CD14-positive monocyte (primary cell): Measurements from ENCODE around the gene GRPR. TPM values are rescaled to one million over a fixed set of nuclear protein-coding genes. Genes with fewer than 3 reads are reported as not detected.

ENCODE experiments used
- DNase-seq, 3 donors: peaks; one replicate each; pipeline ENCODE4 v3.0.0-alpha.2; 2011 to 2022
- H2AFZ ChIP-seq: 2 replicates; pipeline ENCODE4 v1.6.0; 2012; ENCODE audit warnings: mild to moderate bottlenecking, low read depth, low read length, inconsistent platforms; ENCODE audit not compliant: insufficient read depth, poor library complexity, severe bottlenecking
- H3K27ac ChIP-seq, 2 donors: 1 replicate in 1 of 2; 2 replicates in 1 of 2; pipeline ENCODE4 v1.5.1; 2012 to 2013; ENCODE audit warnings: low read length in 2 of 2, control low read depth in 1 of 2, inconsistent platforms in 1 of 2, low read depth in 1 of 2, mild to moderate bottlenecking in 1 of 2
- H3K27me3 ChIP-seq, 2 donors: one replicate each; pipeline versions ENCODE4 v1.6.0 to v1.6.1; 2011 to 2013; ENCODE audit warnings: low read length in 2 of 2; ENCODE audit not compliant: control insufficient read depth in 2 of 2, insufficient read depth in 2 of 2
- H3K36me3 ChIP-seq, 2 donors: replicated peaks in 1 of 2; 1 replicate in 1 of 2; 2 replicates in 1 of 2; pipeline versions ENCODE4 v1.5.1 to v1.6.1; 2012 to 2013; ENCODE audit warnings: low read length in 2 of 2, control low read depth in 1 of 2, inconsistent platforms in 1 of 2, mild to moderate bottlenecking in 1 of 2; ENCODE audit not compliant: insufficient read depth in 2 of 2, control insufficient read depth in 1 of 2
- H3K4me1 ChIP-seq, 2 donors: 1 replicate in 1 of 2; 2 replicates in 1 of 2; pipeline versions ENCODE4 v1.5.1 to v1.6.1; 2012 to 2013; ENCODE audit warnings: low read length in 2 of 2, control low read depth in 1 of 2, inconsistent platforms in 1 of 2, mild to moderate bottlenecking in 1 of 2, moderate library complexity in 1 of 2; ENCODE audit not compliant: insufficient read depth in 2 of 2, control insufficient read depth in 1 of 2
- H3K4me2 ChIP-seq: replicated peaks from 2 replicates; pipeline ENCODE3; 2012; ENCODE audit warnings: low read length, moderate library complexity, mild to moderate bottlenecking; ENCODE audit not compliant: poor library complexity, severe bottlenecking; ENCODE audit errors: extremely low read depth
- H3K4me3 ChIP-seq, 3 experiments: fragments of 200-600 bp in 1 of 3; sonication (generic) in 1 of 3; replicated peaks in 1 of 3; 1 replicate in 2 of 3; 2 replicates in 1 of 3; pipeline ENCODE4 v1.5.1; 2011 to 2013; ENCODE audit warnings: low read length in 3 of 3, mild to moderate bottlenecking in 3 of 3, control low read depth in 2 of 3, low read depth in 2 of 3, inconsistent platforms in 1 of 3, moderate library complexity in 1 of 3
- H3K79me2 ChIP-seq: 2 replicates; pipeline ENCODE4 v1.6.0; 2012; ENCODE audit warnings: mild to moderate bottlenecking, control low read depth, inconsistent platforms, low read length, moderate library complexity; ENCODE audit not compliant: insufficient read depth
- H3K9ac ChIP-seq: 2 replicates; pipeline ENCODE4 v1.6.0; 2017; ENCODE audit warnings: low read length, mild to moderate bottlenecking; ENCODE audit not compliant: insufficient read depth, poor library complexity, severe bottlenecking
- H3K9me3 ChIP-seq, 2 donors: replicated peaks in 1 of 2; 1 replicate in 1 of 2; 2 replicates in 1 of 2; pipeline versions ENCODE4 v1.5.1 to v1.6.1; 2012 to 2013; ENCODE audit warnings: low read length in 2 of 2, control low read depth in 1 of 2; ENCODE audit not compliant: control insufficient read depth in 1 of 2, insufficient read depth in 1 of 2
- H4K20me1 ChIP-seq: 2 replicates; pipeline ENCODE4 v1.6.0; 2012; ENCODE audit warnings: mild to moderate bottlenecking, low read length, control low read depth, moderate library complexity; ENCODE audit not compliant: insufficient read depth
- H3K27ac Mint-ChIP-seq, 7 donors: one replicate each; pipeline ENCODE4 v1.8.0; 2020; ENCODE audit warnings: mild to moderate bottlenecking in 7 of 7, mixed read lengths in 7 of 7, moderate library complexity in 6 of 7, inconsistent platforms in 2 of 7
- H3K27me3 Mint-ChIP-seq, 3 donors: one replicate each; pipeline ENCODE4 v1.8.0; 2021 to 2022; ENCODE audit warnings: low read depth in 3 of 3, mild to moderate bottlenecking in 3 of 3, mixed read lengths in 3 of 3, moderate library complexity in 3 of 3, inconsistent platforms in 1 of 3
- H3K36me3 Mint-ChIP-seq, 2 donors: one replicate each; pipeline ENCODE4 v1.8.0; 2020; ENCODE audit warnings: mixed read lengths in 2 of 2, inconsistent platforms in 1 of 2, mild to moderate bottlenecking in 1 of 2
- H3K4me1 Mint-ChIP-seq: one replicate; pipeline ENCODE4 v1.8.0; 2020; ENCODE audit warnings: mild to moderate bottlenecking, mixed read lengths
- H3K4me3 Mint-ChIP-seq, 2 donors: one replicate each; pipeline ENCODE4 v1.8.0; 2020; ENCODE audit warnings: mild to moderate bottlenecking in 2 of 2, mixed read lengths in 2 of 2, moderate library complexity in 1 of 2
- H3K9me3 Mint-ChIP-seq, 7 donors: one replicate each; pipeline ENCODE4 v1.8.0; 2020 to 2022; ENCODE audit warnings: mixed read lengths in 7 of 7, mild to moderate bottlenecking in 6 of 7, moderate library complexity in 6 of 7, inconsistent platforms in 2 of 7
- CTCF ChIP-seq: fragments of 200-600 bp; IDR thresholded peaks from one replicate; pipeline ENCODE4 v1.8.0; 2022; ENCODE audit warnings: antibody characterized with exemption, mild to moderate bottlenecking
- WGBS: methylation state at CpG from one replicate; pipeline ENCODE4 v1.1.5; 2013; ENCODE audit warnings: missing lambda C conversion rate; ENCODE audit not compliant: insufficient coverage; 5-methylcytosine and 5-hydroxymethylcytosine counted together
- intact Hi-C, 2 donors: fragments of 100-400 bp; cut with micrococcal nuclease; formaldehyde crosslinking; loops; one replicate each; pipeline versions ENCODE4 v1.15.0 to v1.15.1; 2023
- polyA plus RNA-seq, 3 donors: library from polyadenylated mRNA; depleted of rRNA in 1 of 3; unstranded in 2 of 3; stranded (reverse) in 1 of 3; fragments of 300-500 nt in 2 of 3; fragments of >200 nt in 1 of 3; fragmentation: Illumina TruSeq in 2 of 3; gene quantifications; 1 replicate in 2 of 3; 2 replicates in 1 of 3; pipeline ENCODE4 v1.2.3, GENCODE V29; 2012 to 2021

Gene GRPR
- polyA plus RNA-seq, 3 donors = 0.35 to 0.55 (median 0.46) TPM

GRCh38 chrX:16140448-16140847 lies 17.1 kb downstream of the GRPR start:
- Histone ChIP-seq H2AFZ (no peak overlapping the region), H3K9me3 (no peaks in the 10 kb centered on the region), H3K4me2 (no peak overlapping the region), H3K9ac (no peak overlapping the region), H3K4me1 (peaks cover 10 to 12% of the 10 kb centered on the region in 2 donors), H3K36me3 (no peaks in the 10 kb centered on the region), H3K4me3 (no peak overlapping the region), H3K27me3 (peaks cover 3 to 44% of the 10 kb centered on the region in 2 donors), H3K79me2 (no peaks in the 10 kb centered on the region), H4K20me1 (no peaks in the 10 kb centered on the region), H3K27ac (no peak overlapping the region)
- H3K36me3 Mint-ChIP-seq = peaks cover 0 to 1% of the 10 kb centered on the region in 2 donors
- DNase-seq = no peak
- peaks cover 0 to 5% (median 3%) of the 10 kb centered on the region in 7 donors for H3K9me3 Mint-ChIP-seq
- H3K4me3 Mint-ChIP-seq = no peak overlapping the region
- H3K4me1 Mint-ChIP-seq = peaks cover 10% of the 10 kb centered on the region
- intact Hi-C loops = no loop called here
- peaks cover 3 to 24% (median 6%) of the 10 kb centered on the region in 3 donors for H3K27me3 Mint-ChIP-seq
- no peak overlapping the region for H3K27ac Mint-ChIP-seq
- no peak for TF ChIP-seq CTCF
- 100% methylated on average over 1 of the region's 4 CpGs for WGBS

DNA sequence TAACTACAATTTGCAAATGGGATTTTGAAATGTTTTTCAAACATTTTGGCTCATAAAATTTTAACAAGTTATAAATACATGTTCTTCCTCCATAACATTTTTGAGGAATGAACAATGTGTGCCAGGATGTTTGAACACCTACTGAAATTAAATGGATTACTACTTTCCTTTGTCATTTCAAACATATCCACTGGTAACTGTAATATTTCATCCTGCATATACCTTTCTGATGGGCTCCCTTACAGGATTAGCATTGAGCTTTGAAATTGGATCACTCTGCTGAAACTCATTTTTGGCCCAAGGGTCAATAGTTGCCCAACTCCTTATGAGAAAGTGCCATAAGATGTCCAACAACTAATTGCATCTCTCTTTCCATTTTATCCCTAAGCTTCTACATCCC lies 17.6 kb downstream of the GRPR start:
- intact Hi-C loops = no loop called here
- Histone ChIP-seq H2AFZ (no peak overlapping the region), H3K9me3 (no peaks in the 10 kb centered on the region), H3K4me3 (no peak overlapping the region), H3K27ac (no peak overlapping the region), H3K27me3 (peaks cover 3 to 44% of the 10 kb centered on the region in 2 donors), H3K4me2 (no peak overlapping the region), H3K79me2 (no peaks in the 10 kb centered on the region), H4K20me1 (no peaks in the 10 kb centered on the region), H3K4me1 (peaks cover 10 to 12% of the 10 kb centered on the region in 2 donors), H3K36me3 (no peaks in the 10 kb centered on the region), H3K9ac (no peak overlapping the region)
- Mint-ChIP-seq H3K9me3 (peaks cover 0 to 5% (median 4%) of the 10 kb centered on the region in 7 donors), H3K27me3 (peaks cover 3 to 21% (median 6%) of the 10 kb centered on the region in 3 donors), H3K36me3 (peaks cover 0 to 1% of the 10 kb centered on the region in 2 donors), H3K4me3 (no peak overlapping the region), H3K27ac (no peak overlapping the region), H3K4me1 (peaks cover 10% of the 10 kb centered on the region)
- TF ChIP-seq CTCF = no peak
- no peak for DNase-seq
